ENCODE measurements around the gene RNF213.

- TF ChIP-seq GATA2 (IDR thresholded peaks at IDR 0.05; ENCODE audit: low read depth, low read length) (no peak), GATA3 (IDR thresholded peaks at IDR 0.05; ENCODE audit: low read depth, low read length) (no peak)
Measured at GRCh38 chr17:80312621-80313135, 52.0 kb downstream of the RNF213 start.
